Testis (tissue), 3 donors: ENCODE data around the gene RXRA. TPM values are rescaled to one million over a fixed set of nuclear protein-coding genes. Genes with fewer than 3 reads are reported as not detected.

Source experiments
- DNase-seq: peaks from one replicate; pipeline ENCODE4 v3.0.0-alpha.2; 2019
- H3K27ac ChIP-seq, 2 donors: fragments of 200-600 bp; sonication (generic); one replicate each; pipeline ENCODE4 v1.5.1; 2019
- H3K27me3 ChIP-seq: fragments of 200-600 bp; sonication (generic); one replicate; pipeline ENCODE4 v1.5.1; 2019
- H3K36me3 ChIP-seq: fragments of 200-600 bp; sonication (generic); one replicate; pipeline ENCODE4 v1.5.1; 2017; ENCODE audit warnings: low read depth; ENCODE audit errors: missing control alignments
- H3K4me1 ChIP-seq: fragments of 200-600 bp; sonication (generic); one replicate; pipeline ENCODE4 v1.5.1; 2019
- H3K4me3 ChIP-seq, 2 donors: fragments of 200-600 bp; sonication (generic); one replicate each; pipeline ENCODE4 v1.5.1; 2017 to 2019
- H3K9me3 ChIP-seq: fragments of 200-600 bp; sonication (generic); one replicate; pipeline ENCODE4 v1.5.1; 2017
- POLR2A ChIP-seq: fragments of 450-650 bp; IDR thresholded peaks from one replicate; pipeline ENCODE4 v1.6.1; 2017; ENCODE audit warnings: antibody characterized with exemption, mild to moderate bottlenecking, moderate library complexity
- WGBS, 2 donors: methylation state at CpG; one replicate each; pipeline ENCODE4 v1.1.5; 2018; 5-methylcytosine and 5-hydroxymethylcytosine counted together
- intact Hi-C: fragments of 100-400 bp; cut with DNase I; formaldehyde crosslinking; loops from one replicate; pipeline ENCODE4 v1.15.1; 2023; ENCODE audit warnings: low total_unique reads
- polyA plus RNA-seq: library from polyadenylated mRNA; stranded (reverse); fragments of 350-450 nt; fragmentation: Illumina TruSeq; extraction: RNeasy Lipid Tissue Mini Kit (QIAGEN cat#74804); gene quantifications from one replicate; pipeline ENCODE4 v1.2.3, GENCODE V29; 2014; ENCODE audit warnings: low read depth, low replicate concordance; ENCODE audit not compliant: insufficient read depth
- total RNA-seq, 2 donors: library from RNA; depleted of rRNA; stranded (reverse); fragments of >200 nt; gene quantifications; one replicate each; pipeline ENCODE4 v1.2.3, GENCODE V29; 2016
- TF ChIP-seq, protein P1 (sequence below), 3 experiments: fragments of 450-650 bp in 2 of 3; fragments of 200-600 bp in 1 of 3; sonication (generic) in 1 of 3; IDR thresholded peaks; one replicate each; pipeline ENCODE4 v1.5.1; 2016 to 2019; ENCODE audit warnings: antibody characterized with exemption in 3 of 3, mild to moderate bottlenecking in 2 of 3, moderate library complexity in 1 of 3

RXRA gene
- total and polyA plus RNA-seq, 3 donors from 2014 or later: 31.3 to 61.0 (median 47.3) TPM

DNA sequence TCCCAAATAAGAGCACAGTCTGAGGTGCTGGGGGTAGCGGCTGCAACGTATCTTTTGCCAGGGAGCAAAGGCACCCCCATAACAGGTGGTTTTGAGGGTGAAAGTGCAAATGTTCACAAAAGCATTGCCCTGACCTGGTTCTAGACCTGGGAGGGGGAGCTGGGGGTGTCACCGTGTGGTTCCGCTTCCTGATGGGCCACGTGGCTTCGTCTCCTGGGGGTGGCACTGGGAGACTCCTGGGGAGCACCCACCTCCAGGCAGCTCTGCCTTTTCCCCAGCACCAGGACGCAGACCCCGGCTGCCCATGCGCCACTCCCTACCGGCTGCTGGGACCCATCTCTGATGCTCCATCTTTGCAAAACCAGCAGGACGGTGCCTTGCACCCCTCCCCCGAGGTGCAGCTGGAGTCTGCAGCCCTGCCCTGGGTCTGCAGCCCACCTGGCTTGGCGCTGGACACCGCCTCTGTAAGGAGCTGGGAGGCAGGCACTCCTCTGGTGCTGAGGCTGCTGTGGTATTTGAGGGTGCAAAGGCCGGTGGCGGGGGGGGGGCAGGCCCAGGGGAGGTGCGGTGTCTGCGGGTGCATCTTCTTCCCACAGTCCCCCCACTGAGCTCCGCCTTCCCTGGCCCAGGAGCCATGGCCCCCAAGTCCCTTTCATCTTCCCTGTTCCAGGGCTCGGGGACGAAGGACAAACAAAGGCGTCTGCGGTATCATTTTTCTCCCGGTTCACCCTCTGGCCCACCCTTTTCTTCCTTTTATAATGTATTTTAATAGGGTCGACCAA, 29.8 kb upstream of the RXRA start:
- intact Hi-C loops: no loop called here
- H3K9me3 ChIP-seq: no peaks in the 10 kb centered on the region
- no peak for TF ChIP-seq POLR2A
- TF ChIP-seq, protein P1, sequence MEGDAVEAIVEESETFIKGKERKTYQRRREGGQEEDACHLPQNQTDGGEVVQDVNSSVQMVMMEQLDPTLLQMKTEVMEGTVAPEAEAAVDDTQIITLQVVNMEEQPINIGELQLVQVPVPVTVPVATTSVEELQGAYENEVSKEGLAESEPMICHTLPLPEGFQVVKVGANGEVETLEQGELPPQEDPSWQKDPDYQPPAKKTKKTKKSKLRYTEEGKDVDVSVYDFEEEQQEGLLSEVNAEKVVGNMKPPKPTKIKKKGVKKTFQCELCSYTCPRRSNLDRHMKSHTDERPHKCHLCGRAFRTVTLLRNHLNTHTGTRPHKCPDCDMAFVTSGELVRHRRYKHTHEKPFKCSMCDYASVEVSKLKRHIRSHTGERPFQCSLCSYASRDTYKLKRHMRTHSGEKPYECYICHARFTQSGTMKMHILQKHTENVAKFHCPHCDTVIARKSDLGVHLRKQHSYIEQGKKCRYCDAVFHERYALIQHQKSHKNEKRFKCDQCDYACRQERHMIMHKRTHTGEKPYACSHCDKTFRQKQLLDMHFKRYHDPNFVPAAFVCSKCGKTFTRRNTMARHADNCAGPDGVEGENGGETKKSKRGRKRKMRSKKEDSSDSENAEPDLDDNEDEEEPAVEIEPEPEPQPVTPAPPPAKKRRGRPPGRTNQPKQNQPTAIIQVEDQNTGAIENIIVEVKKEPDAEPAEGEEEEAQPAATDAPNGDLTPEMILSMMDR (IDR thresholded peaks at IDR 0.05): no peak
- no peaks in the 10 kb centered on the region for H3K27me3 ChIP-seq
- no peak overlapping the region for H3K27ac ChIP-seq
- no peak for DNase-seq
- no peaks in the 10 kb centered on the region for H3K36me3 ChIP-seq
- peaks cover 8% of the 10 kb centered on the region for H3K4me1 ChIP-seq
- no peak overlapping the region for H3K4me3 ChIP-seq
- 83 to 91% methylated on average over 15 to 25 of the region's 25 CpGs for WGBS, 2 donors

DNA sequence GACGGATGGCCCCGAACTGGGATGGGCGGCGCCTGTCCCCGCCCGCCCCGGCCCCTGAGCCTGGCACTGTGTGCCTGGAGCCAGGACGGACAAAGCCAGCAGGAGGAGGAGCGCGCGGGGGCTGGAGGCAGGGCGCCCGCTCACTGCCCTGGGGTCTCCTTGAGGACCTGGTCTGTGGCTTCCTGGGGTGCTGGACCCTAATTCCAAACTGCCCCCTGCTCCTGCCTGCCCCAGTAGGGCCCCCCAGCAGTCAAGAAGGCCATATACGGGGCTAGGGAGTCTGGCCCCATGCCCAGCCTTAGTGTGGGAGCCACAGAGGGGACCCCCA, 29.2 kb upstream of the RXRA start:
- TF ChIP-seq POLR2A: no peak

DNA sequence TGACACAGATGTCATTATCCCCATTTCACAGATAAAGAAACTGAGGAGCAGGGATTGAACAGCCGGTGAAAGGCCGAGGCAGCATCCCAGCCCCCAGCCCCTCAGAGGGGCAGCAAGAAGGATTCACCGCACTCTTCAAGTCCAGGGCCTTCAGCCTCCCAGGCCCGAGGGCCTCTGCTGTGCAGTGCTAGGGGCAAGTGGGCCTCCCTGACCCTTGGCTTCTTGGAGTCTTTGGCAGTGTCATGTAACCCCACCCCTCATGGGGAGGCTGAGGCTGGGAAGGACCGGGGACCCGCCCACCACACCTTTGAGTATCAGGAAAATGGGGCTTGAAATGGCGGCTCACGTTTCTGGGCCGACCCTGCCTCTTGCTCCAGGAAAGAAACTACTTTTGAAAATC, 28.7 kb upstream of the RXRA start:
- TF ChIP-seq, protein P1 (IDR thresholded peaks at IDR 0.05): no peak
- TF ChIP-seq POLR2A: no peak
- intact Hi-C loops: no loop called here

More for the DNA sequence above, 29.2 kb upstream of the RXRA start:
- WGBS, 2 donors: 90 to 93% methylated on average over 3 to 14 of the region's 14 CpGs
- Histone ChIP-seq H3K27me3 (no peaks in the 10 kb centered on the region), H3K9me3 (no peaks in the 10 kb centered on the region), H3K4me1 (peaks cover 8% of the 10 kb centered on the region), H3K36me3 (no peaks in the 10 kb centered on the region), H3K27ac (no peak overlapping the region), H3K4me3 (no peak overlapping the region)
- intact Hi-C loops: no loop called here
- DNase-seq: no peak

DNA sequence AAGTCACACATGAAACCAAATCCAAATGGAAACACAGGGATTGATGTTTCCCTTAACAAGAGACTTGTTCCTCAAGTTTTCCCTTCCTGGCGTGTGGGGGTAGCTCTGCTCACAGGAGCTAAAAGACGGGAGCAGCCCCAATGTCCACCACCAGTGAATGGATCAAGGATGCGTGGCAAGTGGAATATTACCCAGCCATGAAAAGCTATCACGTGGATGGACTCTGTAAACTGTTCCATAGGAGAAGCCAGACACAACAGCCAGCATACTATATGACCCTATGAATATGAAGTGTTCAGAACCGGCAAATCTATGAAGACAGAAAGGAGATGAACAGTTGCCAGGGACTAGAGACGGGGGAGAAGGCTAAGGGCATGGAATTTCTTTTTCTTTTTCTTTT, 28.3 kb upstream of the RXRA start:
- TF ChIP-seq, protein P1 (IDR thresholded peaks at IDR 0.05): no peak
- TF ChIP-seq POLR2A: no peak
- intact Hi-C loops: no loop called here

More for the DNA sequence above, 28.7 kb upstream of the RXRA start:
- Histone ChIP-seq H3K9me3 (no peaks in the 10 kb centered on the region), H3K4me1 (peaks cover 8% of the 10 kb centered on the region), H3K4me3 (no peak overlapping the region), H3K27me3 (no peaks in the 10 kb centered on the region), H3K27ac (no peak overlapping the region), H3K36me3 (no peaks in the 10 kb centered on the region)
- no peak for DNase-seq
- 91 to 96% methylated on average over 7 to 9 of the region's 9 CpGs for WGBS, 2 donors

DNA sequence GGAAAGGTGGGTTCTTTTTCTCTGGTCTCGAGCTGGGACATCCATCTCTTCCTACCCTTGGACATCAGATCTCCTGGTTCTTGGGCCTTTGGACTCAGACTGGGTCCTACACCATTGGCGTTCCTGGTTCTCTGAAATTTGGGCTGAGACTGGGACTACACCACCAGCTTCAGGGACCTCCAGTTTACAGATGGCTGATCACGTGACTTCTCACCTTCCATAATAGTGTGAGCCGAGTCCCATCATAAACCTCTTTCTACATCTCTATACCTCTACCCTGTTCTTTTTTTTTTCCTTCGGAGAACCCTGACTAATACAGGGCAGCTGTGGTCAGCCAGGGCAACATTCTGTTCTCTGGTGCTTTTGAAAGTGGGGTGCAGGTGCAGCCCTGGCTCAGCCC, 27.2 kb upstream of the RXRA start:
- H3K4me3 ChIP-seq: no peak overlapping the region
- no peaks in the 10 kb centered on the region for H3K36me3 ChIP-seq
- H3K27me3 ChIP-seq: no peaks in the 10 kb centered on the region
- no peak overlapping the region for H3K27ac ChIP-seq
- intact Hi-C loops: no loop called here
- TF ChIP-seq, protein P1 (IDR thresholded peaks at IDR 0.05): no peak
- no peak for TF ChIP-seq POLR2A
- no peaks in the 10 kb centered on the region for H3K9me3 ChIP-seq
- DNase-seq: no peak
- H3K4me1 ChIP-seq: no peaks in the 10 kb centered on the region
- 97 to 99% methylated on average over 5 of the region's 5 CpGs for WGBS, 2 donors

More for the DNA sequence above, 28.3 kb upstream of the RXRA start:
- WGBS, 2 donors: 82 to 92% methylated on average over 6 of the region's 6 CpGs
- H3K27me3 ChIP-seq: no peaks in the 10 kb centered on the region
- H3K36me3 ChIP-seq: no peaks in the 10 kb centered on the region
- H3K4me1 ChIP-seq: peaks cover 8% of the 10 kb centered on the region
- no peak overlapping the region for H3K27ac ChIP-seq
- no peak for DNase-seq
- no peak overlapping the region for H3K4me3 ChIP-seq
- no peaks in the 10 kb centered on the region for H3K9me3 ChIP-seq
